K562 (cell line): ENCODE results near the gene DMD. TPM values are rescaled to one million over a fixed set of nuclear protein-coding genes. Genes with fewer than 3 reads are reported as not detected.
A peak's percentile ranks its signal among the peaks of the same experiment; 100 is the strongest.

Source experiments
- ATAC-seq: fragments of 200-7000 bp; cut with Tn5 transposase; 3 replicates; pipeline ENCODE4 v1.9.1; 2020; ENCODE audit warnings: moderate library complexity
- BruUV-seq: library from RNA; stranded (reverse); fragments of 400-500 nt; replicated peaks from 2 replicates; lab custom pipeline; 2021; lab: Mats Ljungman, UMichigan
- CTCF ChIA-PET: fragments of 300-600 bp; formaldehyde crosslinking; extraction: SDS; loops from one replicate; lab custom pipeline; 2021; ENCODE audit warnings: low intra/inter-chr PET ratio; lab: Yijun Ruan, JAX
- POLR2A ChIA-PET: fragments of 300-600, 350-650 bp; sonication (Branson Sonifier 250); formaldehyde crosslinking; extraction: SDS; loops from one replicate; lab custom pipeline; 2021; ENCODE audit warnings: antibody characterized with exemption, inconsistent platforms; lab: Yijun Ruan, JAX
- DNase-seq, 4 experiments: peaks; one replicate each; pipeline versions ENCODE4 v3.0.0 to v3.0.0-alpha.2; 2011 to 2018; ENCODE audit warnings: low spot score in 3 of 4, mixed read lengths in 3 of 4; ENCODE audit errors: extremely low read depth in 1 of 4
- FAIRE-seq: peaks from 2 replicates; lab custom pipeline; 2011; peaks lifted over from hg19 to GRCh38; lab: Jason Lieb, UNC
- H2AFZ ChIP-seq: 2 replicates; pipeline ENCODE4 v1.6.0; 2011; ENCODE audit warnings: low read depth, low read length, control low read depth, inconsistent platforms
- H3K27ac ChIP-seq: fragments of 200-600 bp; 3 replicates; pipeline ENCODE4 v1.8.0; 2011; ENCODE audit warnings: low read depth, mild to moderate bottlenecking, control low read depth, inconsistent platforms, low read length, moderate library complexity, mixed read lengths; ENCODE audit errors: extremely low read depth
- H3K27me3 ChIP-seq, 2 experiments: fragments of 300-600 bp in 1 of 2; 2 replicates in 1 of 2; 3 replicates in 1 of 2; pipeline versions ENCODE4 v1.6.0 to v1.8.0; 2011; ENCODE audit warnings: inconsistent platforms in 2 of 2, low read length in 2 of 2, mild to moderate bottlenecking in 1 of 2, mixed read lengths in 1 of 2, moderate library complexity in 1 of 2; ENCODE audit not compliant: control insufficient read depth in 2 of 2, insufficient read depth in 2 of 2
- H3K36me3 ChIP-seq: fragments of 300-600 bp; 3 replicates; pipeline ENCODE4 v1.8.0; 2011; ENCODE audit warnings: mild to moderate bottlenecking, low read length, inconsistent platforms; ENCODE audit not compliant: control insufficient read depth, insufficient read depth
- H3K4me1 ChIP-seq, 2 experiments: fragments of 200-600 bp in 1 of 2; replicated peaks in 1 of 2; 2 replicates in 1 of 2; 3 replicates in 1 of 2; pipeline versions ENCODE4 v1.5.1 to v1.8.0; 2011; ENCODE audit warnings: inconsistent platforms in 2 of 2, low read length in 2 of 2, mild to moderate bottlenecking in 1 of 2, mixed read lengths in 1 of 2, moderate library complexity in 1 of 2; ENCODE audit not compliant: control insufficient read depth in 2 of 2, insufficient read depth in 2 of 2
- H3K4me2 ChIP-seq: 2 replicates; pipeline ENCODE4 v1.6.1; 2011; ENCODE audit warnings: low read length, control low read depth, inconsistent platforms, mixed read lengths; ENCODE audit not compliant: insufficient read depth
- H3K4me3 ChIP-seq: fragments of 200-600 bp; sonication (generic), shearing (Covaris generic); 2 replicates; pipeline ENCODE4 v1.5.1; 2016; ENCODE audit warnings: control low read depth, inconsistent platforms
- H3K79me2 ChIP-seq: fragments of 200-600 bp; 3 replicates; pipeline ENCODE4 v1.8.0; 2011; ENCODE audit warnings: low read length, inconsistent platforms; ENCODE audit not compliant: control insufficient read depth, insufficient read depth
- H3K9ac ChIP-seq, 2 experiments: 2 replicates each; pipeline versions ENCODE4 v1.6.0 to v1.6.1; 2011; ENCODE audit warnings: low read depth in 2 of 2, low read length in 2 of 2, control low read depth in 1 of 2, inconsistent platforms in 1 of 2, mild to moderate bottlenecking in 1 of 2, mixed read lengths in 1 of 2; ENCODE audit not compliant: insufficient read depth in 1 of 2
- H3K9me1 ChIP-seq: one replicate; pipeline ENCODE4 v1.6.0; 2011; ENCODE audit warnings: inconsistent platforms, mild to moderate bottlenecking, low read length, moderate library complexity; ENCODE audit not compliant: control insufficient read depth, insufficient read depth
- H3K9me3 ChIP-seq: replicated peaks from 2 replicates; pipeline ENCODE4 v1.5.1; 2011; ENCODE audit warnings: low read depth, low read length, inconsistent platforms; ENCODE audit not compliant: control insufficient read depth, insufficient read depth
- H4K20me1 ChIP-seq: replicated peaks from 2 replicates; pipeline ENCODE4 v1.6.1; 2011; ENCODE audit warnings: low read length, inconsistent platforms, mixed read lengths; ENCODE audit not compliant: control insufficient read depth, insufficient read depth
- ARID1B ChIP-seq: fragments of 450-650 bp; IDR thresholded peaks from 2 replicates; pipeline ENCODE4 v1.6.1; 2016; ENCODE audit warnings: antibody characterized with exemption, mild to moderate bottlenecking, inconsistent platforms
- GATA2 ChIP-seq: sonication (generic); formaldehyde crosslinking; IDR thresholded peaks from 2 replicates; pipeline ENCODE4 v1.4.0; 2020; ENCODE audit warnings: mild to moderate bottlenecking, missing genetic modification reagents
- GTF2B ChIP-seq: IDR thresholded peaks from 2 replicates; pipeline ENCODE4 v1.6.1; 2011; ENCODE audit not compliant: insufficient read length; ENCODE audit errors: extremely low read depth
- HMG20B ChIP-seq: fragments of 250-450 bp; sonication (Bioruptor Pico); IDR thresholded peaks from 2 replicates; pipeline ENCODE4 v1.5.0; 2021; ENCODE audit warnings: mild to moderate bottlenecking
- MBD1 ChIP-seq: fragments of 250-450 bp; sonication (Bioruptor Pico); IDR thresholded peaks from 2 replicates; pipeline ENCODE4 v1.8.0; 2022; ENCODE audit warnings: inconsistent platforms
- MYC ChIP-seq, 2 experiments: fragments of 250-450 bp in 1 of 2; sonication (Bioruptor Pico) in 1 of 2; IDR thresholded peaks; 2 replicates each; pipeline versions ENCODE4 v1.5.1 to v1.6.1; 2012 to 2021; ENCODE audit warnings: low read depth in 2 of 2, borderline replicate concordance in 1 of 2, improper control_type of control experiment in 1 of 2, low read length in 1 of 2, mild to moderate bottlenecking in 1 of 2, moderate library complexity in 1 of 2
- NBN ChIP-seq: fragments of 450-650 bp; IDR thresholded peaks from 2 replicates; pipeline ENCODE4 v1.6.1; 2016; ENCODE audit warnings: low read depth, mild to moderate bottlenecking
- SMAD4 ChIP-seq: fragments of 250-450 bp; sonication (Bioruptor Pico); conservative IDR thresholded peaks from 2 replicates; pipeline ENCODE4 v1.8.0; 2021; ENCODE audit warnings: inconsistent platforms, mild to moderate bottlenecking, moderate library complexity
- TCF3 ChIP-seq: sonication (generic); formaldehyde crosslinking; IDR thresholded peaks from 2 replicates; pipeline ENCODE4 v1.4.0; 2020; ENCODE audit warnings: mild to moderate bottlenecking, missing genetic modification reagents
- ZBTB33 ChIP-seq: sonication (generic); formaldehyde crosslinking; IDR thresholded peaks from 2 replicates; pipeline ENCODE4 v1.8.1; 2023; ENCODE audit warnings: mild to moderate bottlenecking, missing genetic modification reagents
- WGBS: fragments of 100-300 bp; shearing (Covaris generic); methylation state at CpG from one replicate; pipeline ENCODE4 v1.1.6; 2016; ENCODE audit warnings: low coverage, mixed read lengths; ENCODE audit not compliant: insufficient coverage; ENCODE audit errors: missing lambda C conversion rate; 5-methylcytosine and 5-hydroxymethylcytosine counted together
- in situ Hi-C: fragments of 300-500 bp; cut with MboI; formaldehyde crosslinking; loops from 4 replicates; pipeline ENCODE4 v1.15.0; 2018; ENCODE audit warnings: inconsistent platforms, mixed read lengths
- intact Hi-C: fragments of 100-400 bp; cut with micrococcal nuclease; formaldehyde crosslinking; loops from 2 replicates; pipeline ENCODE4 v1.14.2; 2022
- polyA plus RNA-seq, 8 experiments: library from polyadenylated mRNA; depleted of rRNA in 4 of 8; stranded (reverse) in 5 of 8; unstranded in 3 of 8; fragments of >200 nt; fragmentation: Nextera tagmentation in 2 of 8; fragmentation: Illumina TruSeq in 1 of 8; extraction: Ambion mirVana in 2 of 8; extraction: Trizol in 1 of 8; gene quantifications; 2 replicates each; pipeline versions ENCODE4 v1.2.1 to v1.2.3, GENCODE V29; 2011 to 2014; ENCODE audit warnings: inconsistent platforms in 1 of 8, missing spikeins in 1 of 8
- total RNA-seq, 7 experiments: library from RNA; depleted of rRNA in 6 of 7; stranded (reverse); fragments of >200 nt in 6 of 7; fragmentation: Illumina TruSeq in 2 of 7; extraction: Trizol in 2 of 7; gene quantifications; 2 replicates each; pipeline versions ENCODE4 v1.2.1 to v1.2.3, GENCODE V29; 2011 to 2021; ENCODE audit warnings: low replicate concordance in 1 of 7
- TF ChIP-seq, protein P1 (sequence below): fragments of 250-450 bp; sonication (Bioruptor Pico); IDR thresholded peaks from 2 replicates; pipeline ENCODE4 v1.5.1; 2021; ENCODE audit warnings: mild to moderate bottlenecking
- TF ChIP-seq, protein P2 (sequence below), 3 experiments: fragments of 200-800 bp in 1 of 3; sonication (Bioruptor generic) in 1 of 3; sonication (generic) in 1 of 3; formaldehyde crosslinking in 1 of 3; IDR thresholded peaks; 2 replicates each; pipeline versions ENCODE4 v1.6.1 to v1.8.0; 2016 to 2022; ENCODE audit warnings: mild to moderate bottlenecking in 2 of 3, missing compliant biosample characterization in 2 of 3, missing genetic modification characterization in 2 of 3, missing genetic modification reagents in 1 of 3

The DMD gene
- total and polyA plus RNA-seq, 9 of the 15 experiments (the other 6 are each of a cell fraction or from before 2014, with no cell fraction given): 3.8 to 20.4 (median 11.4) TPM

- TF ChIP-seq NBN (no peak), SMAD4 (CRISPR knock-in tag) (no peak)
- TF ChIP-seq, protein P1, sequence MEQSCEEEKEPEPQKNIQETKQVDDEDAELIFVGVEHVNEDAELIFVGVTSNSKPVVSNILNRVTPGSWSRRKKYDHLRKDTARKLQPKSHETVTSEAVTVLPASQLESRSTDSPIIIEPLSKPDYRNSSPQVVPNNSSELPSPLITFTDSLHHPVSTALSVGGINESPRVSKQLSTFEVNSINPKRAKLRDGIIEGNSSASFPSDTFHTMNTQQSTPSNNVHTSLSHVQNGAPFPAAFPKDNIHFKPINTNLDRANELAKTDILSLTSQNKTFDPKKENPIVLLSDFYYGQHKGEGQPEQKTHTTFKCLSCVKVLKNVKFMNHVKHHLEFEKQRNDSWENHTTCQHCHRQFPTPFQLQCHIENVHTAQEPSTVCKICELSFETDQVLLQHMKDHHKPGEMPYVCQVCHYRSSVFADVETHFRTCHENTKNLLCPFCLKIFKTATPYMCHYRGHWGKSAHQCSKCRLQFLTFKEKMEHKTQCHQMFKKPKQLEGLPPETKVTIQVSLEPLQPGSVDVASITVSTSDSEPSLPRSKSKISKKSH (CRISPR knock-in tag): no peak
These were observed 1668.8 kb downstream of the DMD start (continued) for GRCh38 chrX:31542566-31542965.

DNA sequence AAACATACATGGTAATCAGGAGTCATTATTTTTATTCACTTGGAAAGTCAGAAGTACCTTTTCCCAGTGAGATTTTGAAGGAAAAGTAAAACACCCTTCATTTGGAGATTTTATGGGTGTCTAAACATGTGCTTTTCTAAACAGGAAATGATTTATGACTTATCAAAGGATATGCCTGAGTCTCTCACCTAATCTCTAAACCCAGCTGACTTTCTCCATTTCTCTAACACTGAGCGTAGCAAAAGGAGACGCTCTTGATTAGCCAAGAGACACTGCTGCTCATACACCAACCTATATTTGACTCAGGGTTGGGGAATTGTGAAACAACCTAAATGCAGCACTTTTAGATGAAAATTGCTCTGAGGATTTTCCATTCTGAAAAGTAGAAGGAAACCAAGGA, 1671.0 kb downstream of the DMD start:
- 0% methylated on average over 1 of the region's 2 CpGs for WGBS
- ATAC-seq: 0 out of 3 replicates have a peak, but pooled peaks have one; percentile 53
- BruUV-seq: no TSS peak
- TF ChIP-seq GATA2 (CRISPR knock-in tag) (no peak), TCF3 (0 out of 2 replicates have a peak, but pooled peaks have one; percentile 8), MBD1 (no peak), ZBTB33 (CRISPR knock-in tag) (no peak), GTF2B (no peak), ARID1B (peak; percentile 51), HMG20B (CRISPR knock-in tag) (no peak), MYC (IDR thresholded peaks at IDR 0.05; ENCODE audit: low read depth, low read length) (no peak), MYC (CRISPR knock-in tag; IDR thresholded peaks at IDR 0.05; ENCODE audit: borderline replicate concordance, low read depth) (no peak)
- TF ChIP-seq, protein P2, sequence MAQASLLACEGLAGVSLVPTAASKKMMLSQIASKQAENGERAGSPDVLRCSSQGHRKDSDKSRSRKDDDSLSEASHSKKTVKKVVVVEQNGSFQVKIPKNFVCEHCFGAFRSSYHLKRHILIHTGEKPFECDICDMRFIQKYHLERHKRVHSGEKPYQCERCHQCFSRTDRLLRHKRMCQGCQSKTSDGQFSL (CRISPR knock-in tag; IDR thresholded peaks at IDR 0.05): no peak
- TF ChIP-seq, protein P2 (tag; IDR thresholded peaks at IDR 0.05): no peak

More for the DNA sequence above, 1671.0 kb downstream of the DMD start:
- no peaks in the 10 kb centered on the region for H3K9me3 ChIP-seq
- no peaks in the 10 kb centered on the region for H3K79me2 ChIP-seq
- H3K4me2 ChIP-seq: no peak overlapping the region
- no peak overlapping the region for H2AFZ ChIP-seq
- in situ Hi-C loops (no loop called here), intact Hi-C loops (no loop called here)
- H3K4me1 ChIP-seq: no peaks in the 10 kb centered on the region
- no peak for FAIRE-seq
- CTCF ChIA-PET: no interaction called here
- DNase-seq: peak in 1 of 4 experiments; percentile 10
- POLR2A ChIA-PET: no interaction called here
- H3K9ac ChIP-seq: no peak overlapping the region
- no peaks in the 10 kb centered on the region for H3K9me1 ChIP-seq
- H4K20me1 ChIP-seq: no peaks in the 10 kb centered on the region
- H3K36me3 ChIP-seq: no peaks in the 10 kb centered on the region
- no peaks in the 10 kb centered on the region for H3K27me3 ChIP-seq
- no peak overlapping the region for H3K27ac ChIP-seq
- no peak overlapping the region for H3K4me3 ChIP-seq
